ENCODE data around the gene DTYMK. TPM values are rescaled to one million over a fixed set of nuclear protein-coding genes. Genes with fewer than 3 reads are reported as not detected.

Gene DTYMK
- total and polyA plus RNA-seq, 12 donors = 10.4 to 40.4 (median 20.6) TPM

DNA sequence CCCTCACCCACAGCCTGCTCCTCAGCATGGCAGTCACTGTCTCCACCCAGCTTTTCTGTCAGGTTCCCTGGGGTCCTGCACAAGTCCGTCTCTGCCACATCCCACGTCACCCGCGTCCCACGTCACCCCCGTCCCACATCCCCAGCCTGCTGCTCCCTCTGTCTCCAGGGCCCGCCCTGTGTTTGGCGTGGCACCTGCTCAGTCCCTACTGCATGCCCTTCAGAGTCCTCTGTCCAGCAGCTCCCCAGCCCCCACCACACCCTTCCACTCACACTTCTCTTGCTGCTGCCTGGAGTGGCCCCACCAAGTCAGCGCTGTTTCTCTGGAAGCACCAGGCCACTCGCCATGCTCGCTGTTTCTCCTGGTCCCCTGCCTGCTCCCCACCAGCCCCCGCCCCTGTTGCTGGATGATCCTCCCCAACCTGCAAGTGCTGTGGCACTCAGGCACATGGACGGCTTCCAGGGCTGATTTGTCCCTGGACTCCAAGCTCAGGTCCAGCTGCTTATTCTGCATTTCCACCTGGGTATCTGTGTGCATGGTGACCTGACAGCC is 30.3 kb downstream of the DTYMK start:
- 92 to 97% (median 95%) methylated on average over 11 to 13 of the region's 13 CpGs for WGBS, 4 donors
- H3K9me3 ChIP-seq (replicated peaks in 1 of 3) = no peaks in the 10 kb centered on the region
- intact Hi-C loops (cut with DNase I) = no loop called here
- H3K27me3 ChIP-seq = no peaks in the 10 kb centered on the region
- no peak overlapping the region for H3K27ac ChIP-seq
- H3K4me3 ChIP-seq = no peak overlapping the region
- no peak for DNase-seq
- H3K36me3 ChIP-seq (replicated peaks in 1 of 2) = peaks cover 0 to 80% of the 10 kb centered on the region in 2 donors
- TF ChIP-seq, protein P1, sequence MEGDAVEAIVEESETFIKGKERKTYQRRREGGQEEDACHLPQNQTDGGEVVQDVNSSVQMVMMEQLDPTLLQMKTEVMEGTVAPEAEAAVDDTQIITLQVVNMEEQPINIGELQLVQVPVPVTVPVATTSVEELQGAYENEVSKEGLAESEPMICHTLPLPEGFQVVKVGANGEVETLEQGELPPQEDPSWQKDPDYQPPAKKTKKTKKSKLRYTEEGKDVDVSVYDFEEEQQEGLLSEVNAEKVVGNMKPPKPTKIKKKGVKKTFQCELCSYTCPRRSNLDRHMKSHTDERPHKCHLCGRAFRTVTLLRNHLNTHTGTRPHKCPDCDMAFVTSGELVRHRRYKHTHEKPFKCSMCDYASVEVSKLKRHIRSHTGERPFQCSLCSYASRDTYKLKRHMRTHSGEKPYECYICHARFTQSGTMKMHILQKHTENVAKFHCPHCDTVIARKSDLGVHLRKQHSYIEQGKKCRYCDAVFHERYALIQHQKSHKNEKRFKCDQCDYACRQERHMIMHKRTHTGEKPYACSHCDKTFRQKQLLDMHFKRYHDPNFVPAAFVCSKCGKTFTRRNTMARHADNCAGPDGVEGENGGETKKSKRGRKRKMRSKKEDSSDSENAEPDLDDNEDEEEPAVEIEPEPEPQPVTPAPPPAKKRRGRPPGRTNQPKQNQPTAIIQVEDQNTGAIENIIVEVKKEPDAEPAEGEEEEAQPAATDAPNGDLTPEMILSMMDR (IDR thresholded peaks at IDR 0.05) = no peak
- TF ChIP-seq POLR2A (IDR thresholded peaks at IDR 0.05) = no peak
- no peaks in the 10 kb centered on the region for H3K4me1 ChIP-seq (replicated peaks in 1 of 2)

DNA sequence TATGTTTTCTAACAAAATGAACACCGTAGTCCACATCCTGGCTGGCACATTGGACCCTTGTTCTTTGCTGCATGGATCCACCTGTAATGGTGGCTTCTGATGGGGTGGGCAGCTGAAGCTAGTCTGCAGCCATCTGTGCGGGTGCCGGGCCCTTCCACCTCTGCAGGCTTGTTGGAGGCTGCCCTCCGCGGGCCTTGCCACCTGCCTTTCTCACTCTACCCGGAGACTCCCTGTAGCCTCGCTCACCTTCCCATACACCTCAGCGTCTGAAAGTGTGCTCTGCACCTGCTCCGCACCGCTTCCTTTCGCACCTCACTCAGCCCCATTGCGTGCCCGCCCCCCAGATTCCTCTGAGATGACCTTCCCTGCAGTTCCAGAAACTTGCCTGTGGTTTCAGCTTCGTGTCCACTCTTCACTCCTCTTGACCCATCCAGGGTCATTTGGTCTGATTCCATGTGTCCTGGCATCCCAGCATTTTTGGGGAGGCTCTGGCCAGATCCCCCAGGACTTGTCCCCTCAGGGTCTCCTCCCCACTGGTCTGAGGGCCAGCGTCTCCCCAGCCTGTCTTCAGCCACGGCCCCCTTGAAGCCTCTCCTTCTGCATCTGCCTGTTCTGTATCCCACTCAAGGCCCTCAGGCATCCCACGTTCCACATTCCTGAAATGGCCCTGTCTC is 31.0 kb downstream of the DTYMK start:
- Histone ChIP-seq H3K27me3 (no peaks in the 10 kb centered on the region), H3K9me3 (replicated peaks in 1 of 3) (no peaks in the 10 kb centered on the region), H3K4me3 (no peak overlapping the region), H3K36me3 (replicated peaks in 1 of 2) (peaks cover 0 to 79% of the 10 kb centered on the region in 2 donors), H3K4me1 (replicated peaks in 1 of 2) (no peaks in the 10 kb centered on the region), H3K27ac (no peak overlapping the region)
- intact Hi-C loops (cut with DNase I) = no loop called here
- TF ChIP-seq POLR2A (IDR thresholded peaks at IDR 0.05) = no peak
- TF ChIP-seq, protein P1 (IDR thresholded peaks at IDR 0.05) = no peak
- DNase-seq = no peak
- WGBS, 4 donors = 88 to 94% (median 90%) methylated on average over 17 of the region's 17 CpGs

- Histone ChIP-seq H3K27me3 (no peaks in the 10 kb centered on the region), H3K4me1 (replicated peaks in 1 of 2) (no peaks in the 10 kb centered on the region), H3K9me3 (replicated peaks in 1 of 3) (no peaks in the 10 kb centered on the region), H3K4me3 (no peak overlapping the region), H3K36me3 (replicated peaks in 1 of 2) (peaks cover 0 to 68% of the 10 kb centered on the region in 2 donors), H3K27ac (no peak overlapping the region)
- intact Hi-C loops (cut with DNase I) = no loop called here
- WGBS, 4 donors = 86 to 92% (median 89%) methylated on average over 9 to 12 of the region's 12 CpGs
- no peak for DNase-seq
- no peak for TF ChIP-seq POLR2A (IDR thresholded peaks at IDR 0.05)
- TF ChIP-seq, protein P1 (IDR thresholded peaks at IDR 0.05) = no peak
Observed at GRCh38 chr2:241654551-241654950, 32.1 kb downstream of the DTYMK start.

GRCh38 chr2:241653210-241653750 is 33.3 kb downstream of the DTYMK start:
- H3K27ac ChIP-seq = no peak overlapping the region
- intact Hi-C loops (cut with DNase I) = no loop called here

More at GRCh38 chr2:241653210-241653750, 33.3 kb downstream of the DTYMK start:
- 92 to 97% (median 94%) methylated on average over 10 to 13 of the region's 13 CpGs for WGBS, 4 donors
- DNase-seq = no peak
- TF ChIP-seq, protein P1 (IDR thresholded peaks at IDR 0.05) = no peak
- TF ChIP-seq POLR2A (IDR thresholded peaks at IDR 0.05) = no peak
- Histone ChIP-seq H3K4me1 (replicated peaks in 1 of 2) (no peaks in the 10 kb centered on the region), H3K9me3 (replicated peaks in 1 of 3) (no peaks in the 10 kb centered on the region), H3K4me3 (no peak overlapping the region), H3K27me3 (no peaks in the 10 kb centered on the region), H3K36me3 (replicated peaks in 1 of 2) (peaks cover 0 to 57% of the 10 kb centered on the region in 2 donors)
